Heart right ventricle (tissue), 16 donors: ENCODE results near the gene USHBP1. TPM values are rescaled to one million over a fixed set of nuclear protein-coding genes. Genes with fewer than 3 reads are reported as not detected.

Source experiments
- ATAC-seq, 8 donors: fragments of 200-7000 bp; cut with Tn5 transposase; one replicate each; pipeline ENCODE4 v1.9.1; 2020; ENCODE audit warnings: mild to moderate bottlenecking in 8 of 8, moderate library complexity in 8 of 8, moderate number of reproducible peaks in 1 of 8
- DNase-seq, 2 donors: peaks; one replicate each; pipeline ENCODE4 v3.0.0-alpha.2; 2020
- H3K27ac ChIP-seq, 10 donors: fragments of 200-600 bp; sonication (generic) in 2 of 10; one replicate each; pipeline versions ENCODE4 v1.5.0 to v1.8.0; 2020 to 2022; ENCODE audit warnings: mild to moderate bottlenecking in 3 of 10
- H3K27me3 ChIP-seq, 7 donors: fragments of 200-600 bp; one replicate each; pipeline ENCODE4 v1.8.0; 2021 to 2022; ENCODE audit warnings: mild to moderate bottlenecking in 2 of 7
- H3K36me3 ChIP-seq, 9 donors: fragments of 200-600 bp; sonication (generic) in 1 of 9; one replicate each; pipeline versions ENCODE4 v1.5.0 to v1.8.0; 2020 to 2022; ENCODE audit warnings: mild to moderate bottlenecking in 2 of 9
- H3K4me1 ChIP-seq, 9 donors: fragments of 200-600 bp; sonication (generic) in 1 of 9; one replicate each; pipeline versions ENCODE4 v1.5.0 to v1.8.0; 2020 to 2022; ENCODE audit warnings: mild to moderate bottlenecking in 4 of 9
- H3K4me3 ChIP-seq, 10 donors: fragments of 200-600 bp; sonication (generic) in 2 of 10; one replicate each; pipeline versions ENCODE4 v1.5.0 to v1.8.0; 2020 to 2022; ENCODE audit warnings: mild to moderate bottlenecking in 7 of 10, moderate library complexity in 2 of 10
- H3K9me3 ChIP-seq, 11 donors: fragments of 200-600 bp in 10 of 11; sonication (generic) in 2 of 11; one replicate each; pipeline versions ENCODE4 v1.5.0 to v1.8.0; 2013 to 2022; ENCODE audit warnings: mild to moderate bottlenecking in 2 of 11, control low read depth in 1 of 11, moderate library complexity in 1 of 11
- WGBS, 2 donors: extraction: QIAGEN DNeasy Blood & Tissue Kit; methylation state at CpG; one replicate each; pipeline ENCODE4 v1.1.7; 2013; ENCODE audit warnings: inconsistent platforms in 1 of 2; 5-methylcytosine and 5-hydroxymethylcytosine counted together
- intact Hi-C, 10 donors: fragments of 100-400 bp; cut with DNase I; formaldehyde crosslinking; loops; one replicate each; pipeline versions ENCODE4 v1.11.1 to v1.14.2; 2022
- long read RNA-seq, 3 donors: library from polyadenylated mRNA; unstranded; transcript quantifications; one replicate each; pipeline ENCODE4 v2.0.0, GENCODE V29; 2020 to 2021
- polyA plus RNA-seq, 2 donors: library from polyadenylated mRNA; stranded (reverse); fragments of 200-250 nt; gene quantifications; one replicate each; pipeline ENCODE4 v1.2.3, GENCODE V29; 2013
- total RNA-seq, 10 donors: library from RNA; stranded (reverse); fragmentation: NEBNext Ultra II Directional in 3 of 10; extraction: Animal tissue kit (Norgen Biotek cat#: 25700) in 3 of 10; gene quantifications; one replicate each; pipeline versions ENCODE4 v1.2.1 to v1.2.4, GENCODE V29; 2021 to 2023
- TF ChIP-seq, protein P1 (sequence below), 9 donors: fragments of 200-600 bp; sonication (generic) in 2 of 9; IDR thresholded peaks; one replicate each; pipeline versions ENCODE4 v1.5.0 to v1.8.0; 2021 to 2022; ENCODE audit warnings: antibody characterized with exemption in 9 of 9, mild to moderate bottlenecking in 5 of 9, moderate library complexity in 1 of 9
- donor health status: Arrhythmogenic right ventricular cardiomyopathy.
- donor health status: ischemic (EF 13 %, LVEDD 7.1; RV severe dilation, severe dysfunction).
- donor health status: healthy with polysubstance abuse.
- donor health status: DM: no; HTN: yes; CAD: no.
- donor health status: DM: no; HTN: no; CAD: no.
- donor health status: ischemic (EF 25% LVEDD 6.9; RV normal size, moderate dysfunction).
- donor health status: ischemic (EF 25% LVEDD 5.7; RV mildly dilated, moderate dysfunction).
- donor health status: healthy.
- donor health status: DM: yes; HTN: yes; CAD: no.
- donor health status: Ischemic cardiomyopathy.
- donor health status: ischemic (EF 35%, LVEDD 5.7; RV mildly dilated, moderate dysfunction).
- donor health status: nonischemic (EF 11% LVEDD 7.7; RV severe dilation, severe dysfunction).
- donor health status: DM: yes; HTN: yes; CAD: no.
- donor health status: PGD.
- donor health status: ischemic (EF 29% LVEDD 5.4; RV normal size, mild dysfunction).
- donor health status: nonischemic (EF 23%, LVEDD 6.1; RV moderate dilation, normal function).

Gene USHBP1
- 10 to 100 TPM in 1 of 10 donors, 1 to 10 TPM in 9; 3.4 to 10.7 (median 6.6) TPM for total RNA-seq
- polyA plus RNA-seq: 10 to 100 TPM; 11.5 to 30.9 TPM
- long read RNA-seq, donor 1, partial matches to known transcripts: 4 of 21 reads
- long read RNA-seq, donor 1, other reads (novel, unspliced or antisense): 14 of 21 reads
- long read RNA-seq, donor 2, partial matches to known transcripts: 7 of 16 reads
- long read RNA-seq, donor 2, other reads (novel, unspliced or antisense): 6 of 16 reads
- long read RNA-seq, donor 3, partial matches to known transcripts: 4 of 12 reads
- long read RNA-seq, donor 3, other reads (novel, unspliced or antisense): 6 of 12 reads

DNA sequence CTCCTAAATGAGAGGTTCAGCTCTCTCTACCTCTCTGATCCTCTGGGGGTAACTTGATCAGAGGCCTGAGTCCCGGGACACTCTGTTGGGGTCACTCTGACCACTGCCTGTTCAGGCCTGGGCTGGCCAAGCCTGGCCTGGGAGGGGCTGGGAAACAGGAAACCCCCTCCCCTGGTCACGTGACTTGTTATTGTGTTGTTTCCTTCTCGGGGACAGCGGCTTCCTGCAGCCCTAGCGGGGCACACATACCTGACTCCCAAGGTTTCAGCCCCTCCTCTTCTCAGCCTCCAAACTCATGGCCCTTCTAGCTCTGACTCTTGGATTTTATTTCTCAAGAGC lies at the start of gene USHBP1:
USHBP1 (minus strand) TSS at position 105 of the 339 bp plus-strand sequence. CDS start 446 bp downstream, outside the sequence.
- ATAC-seq (peak; percentile 4 to 70 (median 42)), DNase-seq (peak; percentile 56 to 81)
- Histone ChIP-seq H3K9me3 (peaks cover 0 to 6% (median 0%) of the 10 kb centered on the region in 11 donors), H3K27me3 (no peaks in the 10 kb centered on the region), H3K27ac (peak within 1 kb of the TSS; percentile 70 to 96 (median 87)), H3K36me3 (peaks cover 0 to 17% (median 9%) of the 10 kb centered on the region in 9 donors), H3K4me3 (peak within 1 kb of the TSS; percentile 41 to 71 (median 60)), H3K4me1 (peaks cover 2 to 52% (median 20%) of the 10 kb centered on the region in 9 donors)
- 17 to 37% methylated on average over 5 of the region's 5 CpGs for WGBS, 2 donors
- TF ChIP-seq, protein P1, sequence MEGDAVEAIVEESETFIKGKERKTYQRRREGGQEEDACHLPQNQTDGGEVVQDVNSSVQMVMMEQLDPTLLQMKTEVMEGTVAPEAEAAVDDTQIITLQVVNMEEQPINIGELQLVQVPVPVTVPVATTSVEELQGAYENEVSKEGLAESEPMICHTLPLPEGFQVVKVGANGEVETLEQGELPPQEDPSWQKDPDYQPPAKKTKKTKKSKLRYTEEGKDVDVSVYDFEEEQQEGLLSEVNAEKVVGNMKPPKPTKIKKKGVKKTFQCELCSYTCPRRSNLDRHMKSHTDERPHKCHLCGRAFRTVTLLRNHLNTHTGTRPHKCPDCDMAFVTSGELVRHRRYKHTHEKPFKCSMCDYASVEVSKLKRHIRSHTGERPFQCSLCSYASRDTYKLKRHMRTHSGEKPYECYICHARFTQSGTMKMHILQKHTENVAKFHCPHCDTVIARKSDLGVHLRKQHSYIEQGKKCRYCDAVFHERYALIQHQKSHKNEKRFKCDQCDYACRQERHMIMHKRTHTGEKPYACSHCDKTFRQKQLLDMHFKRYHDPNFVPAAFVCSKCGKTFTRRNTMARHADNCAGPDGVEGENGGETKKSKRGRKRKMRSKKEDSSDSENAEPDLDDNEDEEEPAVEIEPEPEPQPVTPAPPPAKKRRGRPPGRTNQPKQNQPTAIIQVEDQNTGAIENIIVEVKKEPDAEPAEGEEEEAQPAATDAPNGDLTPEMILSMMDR (IDR thresholded peaks at IDR 0.05): no peak
- intact Hi-C loops: no loop called here

- WGBS, 2 donors: 90 to 92% methylated on average over 19 of the region's 19 CpGs
- no peak for ATAC-seq
- intact Hi-C loops: no loop called here
- no peak for DNase-seq
- H3K36me3 ChIP-seq: peaks cover 0 to 61% (median 21%) of the 10 kb centered on the region in 9 donors
- H3K27me3 ChIP-seq: no peaks in the 10 kb centered on the region
- H3K4me1 ChIP-seq: peaks cover 5 to 29% (median 25%) of the 10 kb centered on the region in 9 donors
- no peaks in the 10 kb centered on the region for H3K9me3 ChIP-seq
- TF ChIP-seq, protein P1 (IDR thresholded peaks at IDR 0.05): no peak
- no peak overlapping the region for H3K4me3 ChIP-seq
- no peak overlapping the region for H3K27ac ChIP-seq
Measured at GRCh38 chr19:17314007-17314593, 49.6 kb upstream of the USHBP1 start.

DNA sequence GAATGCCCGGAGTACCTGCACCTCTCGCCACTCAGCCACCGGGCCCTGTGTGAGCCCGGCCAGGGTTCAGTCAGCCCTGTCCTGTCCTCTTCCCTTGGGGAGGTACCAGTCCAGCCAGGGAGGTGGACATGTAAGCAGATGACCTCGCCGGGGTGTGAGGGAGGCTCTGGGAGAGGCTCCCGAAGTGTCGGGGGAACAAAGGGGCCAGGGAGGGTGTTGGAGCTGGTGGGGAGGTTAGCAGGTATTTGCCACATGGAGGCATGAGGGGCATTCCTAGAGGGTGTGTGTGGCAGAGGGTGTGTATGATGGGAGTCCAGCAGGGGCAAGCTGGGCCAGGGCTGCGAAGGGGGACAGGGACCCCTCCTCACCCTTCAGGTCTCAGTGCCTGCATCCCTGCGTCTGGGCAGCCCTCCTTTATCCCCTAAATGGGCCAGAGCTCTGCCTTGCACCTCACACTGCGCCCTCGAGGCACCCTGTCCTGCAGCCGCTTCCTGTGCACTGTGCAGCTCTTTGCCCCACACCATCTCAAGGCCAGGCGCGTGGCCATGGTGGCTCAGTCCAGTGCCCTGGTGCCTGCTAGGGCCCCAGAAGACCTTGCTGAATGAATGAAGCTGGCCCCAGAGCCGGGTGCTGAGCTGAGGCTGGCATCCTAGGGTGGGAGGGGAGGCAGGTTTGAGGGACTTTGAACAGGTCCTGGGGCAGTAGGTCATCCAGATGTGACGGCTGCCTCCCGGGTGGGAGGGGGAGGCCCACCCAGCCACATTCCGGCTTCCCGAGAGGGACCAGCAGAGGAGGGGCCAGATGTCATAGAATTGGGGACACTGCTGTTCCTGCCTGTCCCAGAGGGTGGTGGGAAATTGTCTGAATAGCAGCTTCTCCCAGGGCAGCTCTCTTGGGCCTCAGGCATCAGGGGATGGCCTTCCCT lies 47.9 kb upstream of the USHBP1 start:
- no peak for ATAC-seq

More for the DNA sequence above, 47.9 kb upstream of the USHBP1 start:
- TF ChIP-seq, protein P1 (IDR thresholded peaks at IDR 0.05): no peak
- Histone ChIP-seq H3K27me3 (no peaks in the 10 kb centered on the region), H3K9me3 (no peaks in the 10 kb centered on the region), H3K4me3 (no peak overlapping the region), H3K27ac (no peak overlapping the region), H3K4me1 (peaks cover 5 to 42% (median 28%) of the 10 kb centered on the region in 9 donors), H3K36me3 (peaks cover 0 to 46% (median 21%) of the 10 kb centered on the region in 9 donors)
- DNase-seq: no peak
- WGBS, 2 donors: 85 to 86% methylated on average over 20 of the region's 20 CpGs
- intact Hi-C loops: no loop called here
